ENCODE results near the gene G2E3.

DNA sequence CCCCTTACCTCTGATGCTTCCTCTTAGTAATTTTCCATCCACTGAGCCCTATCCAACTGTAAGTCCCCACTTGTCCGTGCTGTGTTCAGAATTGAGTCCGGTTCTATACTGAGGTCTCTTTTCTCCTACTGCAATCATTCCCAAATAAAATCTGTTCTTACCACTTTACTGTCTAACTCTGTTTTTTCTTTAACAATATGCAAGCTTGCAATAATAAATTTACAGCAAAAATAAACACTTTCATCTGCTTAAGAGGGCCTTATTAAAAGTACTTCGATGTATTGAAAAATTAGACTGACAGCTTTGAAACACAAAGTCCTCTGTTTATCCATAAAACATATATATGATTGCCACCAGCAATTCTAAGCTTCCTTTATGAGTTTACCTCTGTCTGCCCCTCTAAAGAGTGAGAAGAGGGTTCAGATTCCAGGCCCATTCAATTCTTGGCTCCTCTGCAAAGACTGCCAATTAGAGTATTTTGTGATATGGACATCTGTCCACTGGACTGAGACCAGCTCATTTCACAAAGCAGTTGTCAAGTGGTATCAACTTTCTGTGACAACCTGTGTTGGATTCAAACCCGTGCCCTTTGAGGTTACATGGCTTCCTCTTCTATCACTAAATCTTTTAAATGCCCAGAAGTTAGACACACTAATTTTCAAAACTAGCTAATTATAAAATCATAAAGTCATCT lies 39.9 kb upstream of the G2E3 start:
- TF ChIP-seq EZH2 (IDR thresholded peaks at IDR 0.05), result no peak
- no peak for TF ChIP-seq POLR2AphosphoS5 (IDR thresholded peaks at IDR 0.05; ENCODE audit: borderline replicate concordance, low read depth, low read length)
- TF ChIP-seq FOXP2 (optimal IDR thresholded peaks at IDR 0.05; ENCODE audit: control extremely low read depth, extremely low read length, insufficient read depth), result no peak

Measured in SK-N-MC (cell line).